Vagina (tissue), 2 donors: ENCODE results near the gene ZP2.

ENCODE experiments used
- CTCF ChIP-seq, 3 experiments: fragments of 450-650 bp in 2 of 3; fragments of 200-600 bp in 1 of 3; sonication (generic) in 1 of 3; IDR thresholded peaks; one replicate each; pipeline ENCODE4 v1.5.1; 2017 to 2019; ENCODE audit warnings: antibody characterized with exemption in 3 of 3, mild to moderate bottlenecking in 2 of 3, moderate library complexity in 2 of 3
- POLR2A ChIP-seq, 2 donors: fragments of 450-650 bp; IDR thresholded peaks; one replicate each; pipeline ENCODE4 v1.6.1; 2017; ENCODE audit warnings: antibody characterized with exemption in 2 of 2, mild to moderate bottlenecking in 2 of 2, moderate library complexity in 2 of 2
- POLR2AphosphoS5 ChIP-seq, 2 donors: sonication (generic); formaldehyde crosslinking; IDR thresholded peaks; one replicate each; pipeline ENCODE4 v1.9.0; 2017; ENCODE audit warnings: antibody characterized with exemption in 2 of 2, mild to moderate bottlenecking in 2 of 2, low read depth in 1 of 2; ENCODE audit not compliant: insufficient read depth in 1 of 2

GRCh38 chr16:21205303-21205702, 6.1 kb downstream of the ZP2 start:
- no peak for TF ChIP-seq POLR2A (IDR thresholded peaks at IDR 0.05)
- no peak for TF ChIP-seq CTCF (IDR thresholded peaks at IDR 0.05)
- no peak for TF ChIP-seq POLR2AphosphoS5 (IDR thresholded peaks at IDR 0.05; ENCODE audit: insufficient read depth in 1 of 2, low read depth in 1 of 2)
